Panc1 (cell line): ENCODE measurements around the gene TRIM2. TPM values are rescaled to one million over a fixed set of nuclear protein-coding genes. Genes with fewer than 3 reads are reported as not detected.

Experiments
- ATAC-seq: fragments of 200-7000 bp; cut with Tn5 transposase; 2 replicates; pipeline ENCODE4 v1.9.1; 2020; ENCODE audit warnings: mild to moderate bottlenecking, moderate library complexity
- BruUV-seq: library from RNA; stranded (reverse); fragments of 400-500 nt; replicated peaks from 2 replicates; lab custom pipeline; 2021; lab: Mats Ljungman, UMichigan
- CTCF ChIA-PET: fragments of 300-600 bp; sonication (Branson Sonifier 250); formaldehyde crosslinking; loops from one replicate; lab custom pipeline; 2022; ENCODE audit warnings: antibody characterized with exemption; lab: Charles Lee
- POLR2A ChIA-PET: fragments of 300-600 bp; sonication (Branson Sonifier 250); formaldehyde crosslinking; loops from one replicate; lab custom pipeline; 2022; ENCODE audit warnings: antibody characterized with exemption; lab: Charles Lee
- DNase-seq: peaks from one replicate; pipeline ENCODE4 v3.0.0-alpha.2; 2010; ENCODE audit warnings: low read depth, low spot score
- H3K27ac ChIP-seq: 2 replicates; pipeline ENCODE4 v1.5.1; 2011; ENCODE audit warnings: mild to moderate bottlenecking, low read length, inconsistent platforms
- H3K27me3 ChIP-seq: fragments of 200-500 bp; sonication (Bioruptor generic); 2 replicates; pipeline ENCODE4 v1.6.0; 2014; ENCODE audit warnings: low read length, inconsistent platforms; ENCODE audit not compliant: control insufficient read depth, insufficient read depth
- H3K36me3 ChIP-seq: fragments of 200-500 bp; sonication (Bioruptor generic); 2 replicates; pipeline ENCODE4 v1.5.1; 2014; ENCODE audit warnings: inconsistent platforms, mild to moderate bottlenecking, low read length, moderate library complexity; ENCODE audit not compliant: control insufficient read depth, insufficient read depth
- H3K4me1 ChIP-seq: 2 replicates; pipeline ENCODE4 v1.5.1; 2011; ENCODE audit warnings: inconsistent platforms, mild to moderate bottlenecking, low read length, moderate library complexity; ENCODE audit not compliant: control insufficient read depth, insufficient read depth
- H3K4me3 ChIP-seq, 2 experiments: 2 replicates each; pipeline ENCODE4 v1.5.1; 2011 to 2012; ENCODE audit warnings: low read depth in 2 of 2, low read length in 2 of 2, mild to moderate bottlenecking in 2 of 2, inconsistent platforms in 1 of 2, moderate library complexity in 1 of 2
- H3K9me3 ChIP-seq: fragments of 200-500 bp; sonication (Bioruptor generic); 2 replicates; pipeline ENCODE4 v1.5.1; 2014; ENCODE audit warnings: low read depth, mild to moderate bottlenecking, inconsistent platforms, low read length, moderate library complexity; ENCODE audit not compliant: control insufficient read depth, insufficient read depth
- POLR2AphosphoS5 ChIP-seq: IDR thresholded peaks from 2 replicates; pipeline ENCODE4 v1.6.1; 2012; ENCODE audit warnings: mild to moderate bottlenecking, low read depth, low read length, moderate library complexity
- SIN3A ChIP-seq: IDR thresholded peaks from 2 replicates; pipeline ENCODE4 v1.6.1; 2012; ENCODE audit warnings: low read depth, mild to moderate bottlenecking, low read length, moderate library complexity, borderline replicate concordance; ENCODE audit not compliant: insufficient read depth
- TCF7L2 ChIP-seq: IDR thresholded peaks from 2 replicates; pipeline ENCODE4 v1.6.1; 2011; ENCODE audit warnings: mild to moderate bottlenecking, low read depth, low read length, inconsistent platforms
- in situ Hi-C: cut with HindIII; loops from 2 replicates; pipeline ENCODE4 v1.10.0; 2016; ENCODE audit warnings: low sequenced_read_pairs, low pct_unique_long_range_greater_than_20kb
- intact Hi-C: fragments of 100-400 bp; cut with micrococcal nuclease; formaldehyde crosslinking; loops from one replicate; pipeline ENCODE4 v1.10.0; 2022; ENCODE audit not compliant: unreplicated experiment
- total RNA-seq: library from RNA; stranded (reverse); gene quantifications from one replicate; pipeline ENCODE4 v1.2.1, GENCODE V29; 2021; ENCODE audit not compliant: unreplicated experiment
- TF ChIP-seq, protein P1 (sequence below): fragments of 450-650 bp; IDR thresholded peaks from 2 replicates; pipeline ENCODE4 v1.5.1; 2017; ENCODE audit warnings: mild to moderate bottlenecking
- TF ChIP-seq, protein P2 (sequence below), 2 experiments: IDR thresholded peaks; 2 replicates each; pipeline ENCODE4 v1.6.1; 2011 to 2012; ENCODE audit warnings: low read depth in 2 of 2, control low read depth in 1 of 2, low read length in 1 of 2, mild to moderate bottlenecking in 1 of 2, moderate library complexity in 1 of 2; ENCODE audit not compliant: insufficient read depth in 1 of 2

Gene TRIM2
- total RNA-seq, 1 experiment from 2014 or later = 18.9 TPM

DNA sequence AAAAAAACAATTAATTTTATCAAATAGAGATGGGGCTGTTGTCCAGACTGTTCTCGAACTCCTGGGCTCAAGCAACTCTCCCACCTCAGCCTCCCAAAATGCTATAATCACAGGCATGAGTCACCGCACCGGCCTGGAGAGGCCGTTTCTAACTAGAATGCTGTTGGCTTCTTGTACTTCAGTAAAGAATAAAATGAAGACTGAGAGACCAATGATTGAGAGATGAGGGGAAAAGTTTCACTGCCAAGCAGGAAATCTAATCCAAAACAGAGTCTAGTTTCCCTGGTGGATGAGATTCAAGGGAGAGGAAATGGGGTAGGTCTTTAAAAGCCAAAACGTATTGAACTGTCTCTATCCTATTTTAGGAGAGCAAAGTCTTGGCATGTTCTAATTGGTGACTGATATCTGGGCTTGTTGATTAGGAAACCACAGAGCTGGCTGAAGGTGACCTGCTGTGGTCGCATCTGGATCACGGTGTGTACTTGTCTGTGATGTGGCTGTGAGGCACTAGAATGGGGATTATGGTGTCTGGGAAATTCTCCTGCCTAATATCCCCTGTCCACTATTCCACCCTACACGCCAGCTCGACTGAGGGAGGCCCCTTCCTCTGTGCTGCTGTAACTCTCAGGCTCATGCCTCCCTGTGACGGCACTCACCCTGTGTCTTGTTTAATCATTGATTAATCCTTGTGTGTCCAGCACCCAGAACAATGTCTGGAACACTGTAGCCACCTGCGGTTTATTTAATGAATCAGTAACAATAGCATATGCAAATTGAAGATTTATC lies 15.0 kb upstream of the TRIM2 start:
- Histone ChIP-seq H3K4me1 (no peaks in the 10 kb centered on the region), H3K27me3 (no peaks in the 10 kb centered on the region), H3K4me3 (no peak overlapping the region), H3K27ac (no peak overlapping the region), H3K9me3 (no peaks in the 10 kb centered on the region), H3K36me3 (no peaks in the 10 kb centered on the region)
- BruUV-seq = no TSS peak
- ATAC-seq (no peak), DNase-seq (no peak)
- in situ Hi-C loops = no loop called here
- POLR2A ChIA-PET = no interaction called here
- TF ChIP-seq SIN3A (no peak), TCF7L2 (no peak), POLR2AphosphoS5 (no peak)
- TF ChIP-seq, protein P1, sequence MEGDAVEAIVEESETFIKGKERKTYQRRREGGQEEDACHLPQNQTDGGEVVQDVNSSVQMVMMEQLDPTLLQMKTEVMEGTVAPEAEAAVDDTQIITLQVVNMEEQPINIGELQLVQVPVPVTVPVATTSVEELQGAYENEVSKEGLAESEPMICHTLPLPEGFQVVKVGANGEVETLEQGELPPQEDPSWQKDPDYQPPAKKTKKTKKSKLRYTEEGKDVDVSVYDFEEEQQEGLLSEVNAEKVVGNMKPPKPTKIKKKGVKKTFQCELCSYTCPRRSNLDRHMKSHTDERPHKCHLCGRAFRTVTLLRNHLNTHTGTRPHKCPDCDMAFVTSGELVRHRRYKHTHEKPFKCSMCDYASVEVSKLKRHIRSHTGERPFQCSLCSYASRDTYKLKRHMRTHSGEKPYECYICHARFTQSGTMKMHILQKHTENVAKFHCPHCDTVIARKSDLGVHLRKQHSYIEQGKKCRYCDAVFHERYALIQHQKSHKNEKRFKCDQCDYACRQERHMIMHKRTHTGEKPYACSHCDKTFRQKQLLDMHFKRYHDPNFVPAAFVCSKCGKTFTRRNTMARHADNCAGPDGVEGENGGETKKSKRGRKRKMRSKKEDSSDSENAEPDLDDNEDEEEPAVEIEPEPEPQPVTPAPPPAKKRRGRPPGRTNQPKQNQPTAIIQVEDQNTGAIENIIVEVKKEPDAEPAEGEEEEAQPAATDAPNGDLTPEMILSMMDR = no peak
- TF ChIP-seq, protein P2, sequence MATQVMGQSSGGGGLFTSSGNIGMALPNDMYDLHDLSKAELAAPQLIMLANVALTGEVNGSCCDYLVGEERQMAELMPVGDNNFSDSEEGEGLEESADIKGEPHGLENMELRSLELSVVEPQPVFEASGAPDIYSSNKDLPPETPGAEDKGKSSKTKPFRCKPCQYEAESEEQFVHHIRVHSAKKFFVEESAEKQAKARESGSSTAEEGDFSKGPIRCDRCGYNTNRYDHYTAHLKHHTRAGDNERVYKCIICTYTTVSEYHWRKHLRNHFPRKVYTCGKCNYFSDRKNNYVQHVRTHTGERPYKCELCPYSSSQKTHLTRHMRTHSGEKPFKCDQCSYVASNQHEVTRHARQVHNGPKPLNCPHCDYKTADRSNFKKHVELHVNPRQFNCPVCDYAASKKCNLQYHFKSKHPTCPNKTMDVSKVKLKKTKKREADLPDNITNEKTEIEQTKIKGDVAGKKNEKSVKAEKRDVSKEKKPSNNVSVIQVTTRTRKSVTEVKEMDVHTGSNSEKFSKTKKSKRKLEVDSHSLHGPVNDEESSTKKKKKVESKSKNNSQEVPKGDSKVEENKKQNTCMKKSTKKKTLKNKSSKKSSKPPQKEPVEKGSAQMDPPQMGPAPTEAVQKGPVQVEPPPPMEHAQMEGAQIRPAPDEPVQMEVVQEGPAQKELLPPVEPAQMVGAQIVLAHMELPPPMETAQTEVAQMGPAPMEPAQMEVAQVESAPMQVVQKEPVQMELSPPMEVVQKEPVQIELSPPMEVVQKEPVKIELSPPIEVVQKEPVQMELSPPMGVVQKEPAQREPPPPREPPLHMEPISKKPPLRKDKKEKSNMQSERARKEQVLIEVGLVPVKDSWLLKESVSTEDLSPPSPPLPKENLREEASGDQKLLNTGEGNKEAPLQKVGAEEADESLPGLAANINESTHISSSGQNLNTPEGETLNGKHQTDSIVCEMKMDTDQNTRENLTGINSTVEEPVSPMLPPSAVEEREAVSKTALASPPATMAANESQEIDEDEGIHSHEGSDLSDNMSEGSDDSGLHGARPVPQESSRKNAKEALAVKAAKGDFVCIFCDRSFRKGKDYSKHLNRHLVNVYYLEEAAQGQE (IDR thresholded peaks at IDR 0.05; ENCODE audit: insufficient read depth in 1 of 2, low read depth in 2 of 2, low read length in 1 of 2) = no peak
- intact Hi-C loops = no loop called here
- CTCF ChIA-PET = no interaction called here

DNA sequence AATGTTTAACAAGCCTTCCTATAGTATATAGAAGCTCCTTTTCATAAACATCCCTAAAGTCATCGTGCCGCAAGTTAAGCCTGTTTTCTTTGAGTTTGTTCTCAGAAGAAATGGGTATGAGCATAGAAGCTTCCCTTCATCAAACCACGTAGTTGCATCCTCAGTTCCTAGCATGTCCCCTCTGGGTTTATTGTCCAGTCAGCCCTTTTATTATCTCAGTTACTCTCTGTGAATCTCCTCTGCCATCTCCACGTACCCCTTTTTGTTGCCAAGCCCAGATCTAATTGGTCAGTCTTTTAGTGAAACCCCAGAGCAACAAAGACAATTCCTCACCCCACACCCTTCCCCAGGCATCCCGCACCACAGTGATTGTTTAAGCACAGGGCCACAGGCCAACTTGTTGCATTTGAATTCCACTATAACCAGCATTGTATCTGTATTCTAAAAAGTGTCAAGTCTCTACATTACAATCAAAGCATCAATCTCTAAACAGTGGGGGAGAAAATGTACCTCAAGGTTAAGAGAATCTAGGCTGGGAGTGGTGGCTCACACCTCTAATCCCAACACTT lies 12.4 kb upstream of the TRIM2 start:
- H3K9me3 ChIP-seq = no peaks in the 10 kb centered on the region
- no peaks in the 10 kb centered on the region for H3K4me1 ChIP-seq
- POLR2A ChIA-PET = interaction anchor here (0.6 kb wide), 1 partner anchor 519 kb away, joined by 3 read pairs; no protein-coding TSS in a partner anchor
- in situ Hi-C loops (no loop called here), intact Hi-C loops (no loop called here)
- H3K27ac ChIP-seq = no peak overlapping the region
- no peak for TF ChIP-seq POLR2AphosphoS5
- TF ChIP-seq SIN3A = no peak
- TF ChIP-seq, protein P2 (IDR thresholded peaks at IDR 0.05; ENCODE audit: insufficient read depth in 1 of 2, low read depth in 2 of 2, low read length in 1 of 2) = no peak
- no peak for TF ChIP-seq TCF7L2
- TF ChIP-seq, protein P1 = no peak
- no peak for ATAC-seq
- no TSS peak for BruUV-seq
- CTCF ChIA-PET = no interaction called here
- no peak for DNase-seq
- no peak overlapping the region for H3K4me3 ChIP-seq
- H3K36me3 ChIP-seq = no peaks in the 10 kb centered on the region
- H3K27me3 ChIP-seq = no peaks in the 10 kb centered on the region
